Endothelial cell of umbilical vein (primary cell): ENCODE results near the gene CPPED1. TPM values are rescaled to one million over a fixed set of nuclear protein-coding genes. Genes with fewer than 3 reads are reported as not detected.

ENCODE experiments used
- BruUV-seq: library from RNA; stranded (reverse); fragments of 400-500 nt; replicated peaks from 2 replicates; lab custom pipeline; 2021; lab: Mats Ljungman, UMichigan
- CTCF ChIA-PET: fragments of 300-600, 350-600 bp; sonication (Branson Sonifier 250); formaldehyde crosslinking; loops from one replicate; lab custom pipeline; 2021; ENCODE audit warnings: antibody characterized with exemption, inconsistent platforms; lab: Charles Lee
- POLR2A ChIA-PET: fragments of 300-600, 350-600 bp; sonication (Branson Sonifier 250); formaldehyde crosslinking; loops from one replicate; lab custom pipeline; 2021; ENCODE audit warnings: antibody characterized with exemption, inconsistent platforms; lab: Charles Lee
- DNase-seq: peaks from one replicate; pipeline ENCODE4 v3.0.0-alpha.2; 2011; ENCODE audit warnings: low read depth, low spot score
- FAIRE-seq: peaks from 2 replicates; lab custom pipeline; 2011; peaks lifted over from hg19 to GRCh38; lab: Jason Lieb, UNC
- H2AFZ ChIP-seq: 2 replicates; pipeline ENCODE4 v1.6.0; 2012; ENCODE audit warnings: low read depth, low read length, control low read depth, inconsistent platforms
- H3K27ac ChIP-seq: 2 replicates; pipeline ENCODE4 v1.5.1; 2011; ENCODE audit warnings: low read depth, mild to moderate bottlenecking, control low read depth, low read length, moderate library complexity; ENCODE audit not compliant: insufficient read depth
- H3K27me3 ChIP-seq, 2 experiments: 2 replicates each; pipeline versions ENCODE4 v1.6.0 to v1.6.1; 2011; ENCODE audit warnings: low read length in 2 of 2, mixed read lengths in 1 of 2; ENCODE audit not compliant: control insufficient read depth in 2 of 2, insufficient read depth in 2 of 2
- H3K36me3 ChIP-seq, 2 experiments: 2 replicates in 1 of 2; 3 replicates in 1 of 2; pipeline ENCODE4 v1.5.1; 2011; ENCODE audit warnings: low read length in 2 of 2, mild to moderate bottlenecking in 1 of 2, moderate library complexity in 1 of 2; ENCODE audit not compliant: control insufficient read depth in 2 of 2, insufficient read depth in 2 of 2; ENCODE audit errors: extremely low read depth in 1 of 2
- H3K4me1 ChIP-seq: 3 replicates; pipeline ENCODE4 v1.5.1; 2011; ENCODE audit warnings: mild to moderate bottlenecking, low read length; ENCODE audit not compliant: control insufficient read depth, insufficient read depth; ENCODE audit errors: extremely low read depth
- H3K4me2 ChIP-seq: 2 replicates; pipeline ENCODE4 v1.6.1; 2011; ENCODE audit warnings: low read length, control low read depth, mixed read lengths; ENCODE audit not compliant: insufficient read depth
- H3K4me3 ChIP-seq, 3 experiments: fragments of 200-600 bp in 1 of 3; sonication (generic), shearing (Covaris generic) in 1 of 3; replicated peaks in 1 of 3; 2 replicates each; pipeline ENCODE4 v1.5.1; 2011 to 2016; ENCODE audit warnings: control low read depth in 3 of 3, low read length in 3 of 3, mild to moderate bottlenecking in 2 of 3, inconsistent platforms in 1 of 3, low read depth in 1 of 3, moderate library complexity in 1 of 3; ENCODE audit not compliant: insufficient read depth in 1 of 3
- H3K79me2 ChIP-seq: 2 replicates; pipeline ENCODE4 v1.6.0; 2012; ENCODE audit warnings: low read length, inconsistent platforms; ENCODE audit not compliant: control insufficient read depth, insufficient read depth
- H3K9ac ChIP-seq: replicated peaks from 2 replicates; pipeline ENCODE3; 2011; ENCODE audit warnings: low read length, control low read depth; ENCODE audit not compliant: insufficient read depth; ENCODE audit errors: extremely low read depth
- H3K9me1 ChIP-seq: replicated peaks from 3 replicates; pipeline ENCODE4 v1.6.0; 2011; ENCODE audit warnings: mild to moderate bottlenecking, low read length; ENCODE audit not compliant: control insufficient read depth, insufficient read depth; ENCODE audit errors: extremely low read depth
- H3K9me3 ChIP-seq: replicated peaks from 2 replicates; pipeline ENCODE4 v1.5.1; 2012; ENCODE audit warnings: low read length, inconsistent platforms; ENCODE audit not compliant: control insufficient read depth, insufficient read depth
- H4K20me1 ChIP-seq: replicated peaks from 2 replicates; pipeline ENCODE3; 2011; ENCODE audit warnings: mild to moderate bottlenecking, low read length; ENCODE audit not compliant: control insufficient read depth, insufficient read depth; ENCODE audit errors: extremely low read depth
- EZH2 ChIP-seq: IDR thresholded peaks from 2 replicates; pipeline ENCODE4 v1.6.1; 2012; ENCODE audit warnings: borderline replicate concordance, low read depth, mild to moderate bottlenecking, moderate library complexity, low read length, inconsistent platforms; ENCODE audit not compliant: severe bottlenecking
- FOS ChIP-seq: IDR thresholded peaks from 2 replicates; pipeline ENCODE4 v1.6.1; 2011; ENCODE audit warnings: mild to moderate bottlenecking, low read length, moderate library complexity, borderline replicate concordance; ENCODE audit not compliant: insufficient read depth
- GATA2 ChIP-seq: IDR thresholded peaks from 2 replicates; pipeline ENCODE4 v1.7.0; 2011; ENCODE audit warnings: low read depth, mild to moderate bottlenecking, moderate library complexity, mixed read lengths, low read length; ENCODE audit not compliant: insufficient read length, insufficient read depth
- JUN ChIP-seq: IDR thresholded peaks from 2 replicates; pipeline ENCODE4 v1.6.1; 2011; ENCODE audit warnings: borderline replicate concordance, low read depth; ENCODE audit not compliant: insufficient read length, insufficient read depth
- MYC ChIP-seq: IDR thresholded peaks from one replicate; pipeline ENCODE4 v1.6.1; 2011; ENCODE audit warnings: mild to moderate bottlenecking, low read depth, low read length
- POLR2A ChIP-seq: IDR thresholded peaks from 2 replicates; pipeline ENCODE4 v1.6.1; 2012; ENCODE audit warnings: low read depth, mild to moderate bottlenecking, control low read depth, low read length
- POLR2AphosphoS5 ChIP-seq: IDR thresholded peaks from 2 replicates; pipeline ENCODE4 v1.6.1; 2012; ENCODE audit warnings: low read depth, mild to moderate bottlenecking, control low read depth, low read length, moderate library complexity; ENCODE audit not compliant: insufficient read depth
- dilution Hi-C: fragments of 300-500 bp; cut with MboI; formaldehyde crosslinking; loops from one replicate; pipeline ENCODE4 v1.15.0; 2019; ENCODE audit warnings: low sequenced_read_pairs; ENCODE audit not compliant: extremely low pct_ligation_motif_present
- intact Hi-C: fragments of 100-400 bp; cut with micrococcal nuclease; formaldehyde crosslinking; loops from one replicate; pipeline ENCODE4 v1.10.0; 2022
- polyA plus RNA-seq, 4 experiments: library from polyadenylated mRNA; depleted of rRNA in 3 of 4; stranded (reverse) in 3 of 4; unstranded in 1 of 4; fragments of >200 nt; gene quantifications; 2 replicates each; pipeline versions ENCODE4 v1.2.1 to v1.2.3, GENCODE V29; 2011 to 2012; ENCODE audit warnings: missing spikeins in 1 of 4
- total RNA-seq: library from RNA; stranded (reverse); gene quantifications from 2 replicates; pipeline ENCODE4 v1.2.3, GENCODE V29; 2021
- TF ChIP-seq, protein P1 (sequence below): IDR thresholded peaks from 2 replicates; pipeline ENCODE4 v1.6.1; 2011; ENCODE audit not compliant: insufficient read depth, insufficient read length
- TF ChIP-seq, protein P2 (sequence below), 2 donors: IDR thresholded peaks; 1 replicate in 1 of 2; 2 replicates in 1 of 2; pipeline ENCODE4 v1.5.1; 2011; ENCODE audit warnings: low read length in 2 of 2, mild to moderate bottlenecking in 2 of 2, moderate library complexity in 2 of 2, control low read depth in 1 of 2, inconsistent platforms in 1 of 2, low read depth in 1 of 2; ENCODE audit not compliant: insufficient read depth in 1 of 2; ENCODE audit errors: extremely low read depth in 1 of 2

CPPED1 gene
- total and polyA plus RNA-seq, 2 donors (not counting 3 experiments of a cell fraction or from before 2014, with no cell fraction given), result 27.9 to 59.3 TPM

DNA sequence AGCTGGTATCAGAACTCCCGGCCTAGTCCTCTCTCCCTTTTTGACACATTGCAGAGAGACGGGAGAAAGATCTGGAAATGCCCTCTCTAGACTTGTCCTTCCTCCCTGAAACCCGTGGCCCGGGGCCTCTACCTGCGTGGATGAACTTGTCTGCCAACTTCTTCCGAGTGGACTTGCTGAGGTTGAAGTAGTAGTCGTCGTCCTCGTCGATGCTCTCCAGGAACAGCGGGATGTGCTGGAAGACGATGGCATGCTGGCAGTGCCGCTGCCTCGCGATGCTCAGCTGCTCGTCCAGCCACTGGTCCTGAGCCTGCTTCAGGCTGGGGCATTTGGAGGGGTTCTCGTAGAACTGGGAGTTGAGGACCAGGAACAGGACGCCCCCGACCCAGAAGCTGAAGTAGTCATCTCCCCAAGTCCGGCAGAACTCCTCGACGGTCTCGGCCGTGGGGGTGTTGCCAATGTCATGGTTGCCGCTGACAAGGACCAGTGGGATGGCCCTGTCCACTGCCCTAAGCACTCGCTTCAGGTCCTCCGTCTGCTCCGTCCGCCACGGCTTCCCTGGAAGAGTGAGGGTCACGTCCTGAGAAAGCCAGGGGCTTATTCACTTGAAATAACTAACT lies 99.1 kb downstream of the CPPED1 start:
- FAIRE-seq (no peak), DNase-seq (no peak)
- intact Hi-C loops, result no loop called here
- no TSS peak for BruUV-seq
- H3K4me1 ChIP-seq, result peaks cover 3% of the 10 kb centered on the region
- H3K27me3 ChIP-seq, result no peaks in the 10 kb centered on the region
- H3K36me3 ChIP-seq, result peaks cover 0 to 10% of the 10 kb centered on the region in 2 experiments
- no peaks in the 10 kb centered on the region for H3K9me3 ChIP-seq
- ChIA-PET CTCF (no interaction called here), POLR2A (no interaction called here)
- H3K4me2 ChIP-seq, result no peak overlapping the region
- TF ChIP-seq POLR2A, result no peak
- no peak for TF ChIP-seq EZH2
- TF ChIP-seq, protein P1, sequence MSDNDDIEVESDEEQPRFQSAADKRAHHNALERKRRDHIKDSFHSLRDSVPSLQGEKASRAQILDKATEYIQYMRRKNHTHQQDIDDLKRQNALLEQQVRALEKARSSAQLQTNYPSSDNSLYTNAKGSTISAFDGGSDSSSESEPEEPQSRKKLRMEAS, result no peak
- no peak for TF ChIP-seq FOS
- TF ChIP-seq, protein P2, sequence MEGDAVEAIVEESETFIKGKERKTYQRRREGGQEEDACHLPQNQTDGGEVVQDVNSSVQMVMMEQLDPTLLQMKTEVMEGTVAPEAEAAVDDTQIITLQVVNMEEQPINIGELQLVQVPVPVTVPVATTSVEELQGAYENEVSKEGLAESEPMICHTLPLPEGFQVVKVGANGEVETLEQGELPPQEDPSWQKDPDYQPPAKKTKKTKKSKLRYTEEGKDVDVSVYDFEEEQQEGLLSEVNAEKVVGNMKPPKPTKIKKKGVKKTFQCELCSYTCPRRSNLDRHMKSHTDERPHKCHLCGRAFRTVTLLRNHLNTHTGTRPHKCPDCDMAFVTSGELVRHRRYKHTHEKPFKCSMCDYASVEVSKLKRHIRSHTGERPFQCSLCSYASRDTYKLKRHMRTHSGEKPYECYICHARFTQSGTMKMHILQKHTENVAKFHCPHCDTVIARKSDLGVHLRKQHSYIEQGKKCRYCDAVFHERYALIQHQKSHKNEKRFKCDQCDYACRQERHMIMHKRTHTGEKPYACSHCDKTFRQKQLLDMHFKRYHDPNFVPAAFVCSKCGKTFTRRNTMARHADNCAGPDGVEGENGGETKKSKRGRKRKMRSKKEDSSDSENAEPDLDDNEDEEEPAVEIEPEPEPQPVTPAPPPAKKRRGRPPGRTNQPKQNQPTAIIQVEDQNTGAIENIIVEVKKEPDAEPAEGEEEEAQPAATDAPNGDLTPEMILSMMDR (IDR thresholded peaks at IDR 0.05; ENCODE audit: extremely low read depth in 1 of 2, insufficient read depth in 1 of 2, low read depth in 1 of 2, low read length in 2 of 2), result no peak
- TF ChIP-seq JUN, result no peak
- TF ChIP-seq GATA2, result no peak
- TF ChIP-seq POLR2AphosphoS5, result no peak
- no peak for TF ChIP-seq MYC
- no peak overlapping the region for H3K4me3 ChIP-seq
- H2AFZ ChIP-seq, result no peak overlapping the region
- H3K9ac ChIP-seq, result no peak overlapping the region
- dilution Hi-C loops, result no loop called here
- no peaks in the 10 kb centered on the region for H3K9me1 ChIP-seq
- H3K27ac ChIP-seq, result no peak overlapping the region
- no peaks in the 10 kb centered on the region for H3K79me2 ChIP-seq
- H4K20me1 ChIP-seq, result no peaks in the 10 kb centered on the region
